22Rv1 (cell line): ENCODE results near the gene TAF15.

Source experiments
- H3K27ac ChIP-seq: fragments of 450-650 bp; 2 replicates; pipeline ENCODE4 v1.5.1; 2017
- CTCF ChIP-seq: fragments of 450-650 bp; IDR thresholded peaks from 2 replicates; pipeline ENCODE4 v1.5.1; 2017; ENCODE audit warnings: mild to moderate bottlenecking
- ZFX ChIP-seq: fragments of 450-650 bp; IDR thresholded peaks from 2 replicates; pipeline ENCODE4 v1.6.1; 2017; ENCODE audit warnings: antibody characterized with exemption, borderline replicate concordance

Gene TAF15

GRCh38 chr17:35878361-35878760 lies 69.1 kb downstream of the TAF15 start:
- TF ChIP-seq CTCF (no peak), ZFX (no peak)
- no peak overlapping the region for H3K27ac ChIP-seq

GRCh38 chr17:35879773-35880654 lies 70.7 kb downstream of the TAF15 start, which contains the start of gene CCL5:
CCL5 (minus strand) TSS chr17:35880360.
- H3K27ac ChIP-seq = no peak within 1 kb of the TSS
- TF ChIP-seq CTCF (no peak), ZFX (no peak)

- TF ChIP-seq ZFX (no peak), CTCF (no peak)
- H3K27ac ChIP-seq = no peak overlapping the region
These were observed 80.0 kb downstream of the TAF15 start for GRCh38 chr17:35889241-35889640.

- no peak overlapping the region for H3K27ac ChIP-seq
- no peak for TF ChIP-seq CTCF
- no peak for TF ChIP-seq ZFX
These were observed 80.8 kb downstream of the TAF15 start for GRCh38 chr17:35889818-35890773.

- no peak overlapping the region for H3K27ac ChIP-seq
- no peak for TF ChIP-seq ZFX
- TF ChIP-seq CTCF = no peak
These were observed 81.5 kb downstream of the TAF15 start for GRCh38 chr17:35890774-35891155.

GRCh38 chr17:35891269-35891668 lies 82.0 kb downstream of the TAF15 start:
- no peak for TF ChIP-seq ZFX
- TF ChIP-seq CTCF = no peak
- no peak overlapping the region for H3K27ac ChIP-seq
